Testis (tissue), 2 donors: Measurements from ENCODE around the gene SPATA31D1.

Source experiments
- CTCF ChIP-seq, 3 experiments: fragments of 450-650 bp in 2 of 3; fragments of 200-600 bp in 1 of 3; sonication (generic) in 1 of 3; IDR thresholded peaks; one replicate each; pipeline ENCODE4 v1.5.1; 2016 to 2019; ENCODE audit warnings: antibody characterized with exemption in 3 of 3, mild to moderate bottlenecking in 2 of 3, moderate library complexity in 1 of 3
- POLR2A ChIP-seq: fragments of 450-650 bp; IDR thresholded peaks from one replicate; pipeline ENCODE4 v1.6.1; 2017; ENCODE audit warnings: antibody characterized with exemption, mild to moderate bottlenecking, moderate library complexity

DNA sequence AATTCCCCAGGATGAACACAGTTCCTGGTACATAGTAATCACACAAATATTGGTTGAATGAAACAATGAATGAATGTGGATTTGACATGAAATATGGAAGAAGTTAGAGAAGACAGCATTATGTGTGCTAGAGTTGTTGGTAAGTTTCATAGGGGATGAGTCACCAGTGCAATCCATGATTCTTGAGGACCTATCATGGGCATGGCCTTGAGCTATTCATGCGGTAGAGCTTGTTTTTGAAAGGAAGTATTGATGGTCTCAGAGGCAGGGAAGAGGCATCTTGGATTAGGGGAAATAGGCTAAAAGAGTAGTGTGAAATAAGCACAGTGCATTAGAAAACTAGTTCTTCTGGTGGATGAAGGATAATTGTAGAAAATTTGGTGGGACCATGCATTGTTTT is 22.1 kb downstream of the SPATA31D1 start:
- TF ChIP-seq CTCF (IDR thresholded peaks at IDR 0.05) (no peak), POLR2A (no peak)
